ENCODE results near the gene AP3B1.

The AP3B1 gene

DNA sequence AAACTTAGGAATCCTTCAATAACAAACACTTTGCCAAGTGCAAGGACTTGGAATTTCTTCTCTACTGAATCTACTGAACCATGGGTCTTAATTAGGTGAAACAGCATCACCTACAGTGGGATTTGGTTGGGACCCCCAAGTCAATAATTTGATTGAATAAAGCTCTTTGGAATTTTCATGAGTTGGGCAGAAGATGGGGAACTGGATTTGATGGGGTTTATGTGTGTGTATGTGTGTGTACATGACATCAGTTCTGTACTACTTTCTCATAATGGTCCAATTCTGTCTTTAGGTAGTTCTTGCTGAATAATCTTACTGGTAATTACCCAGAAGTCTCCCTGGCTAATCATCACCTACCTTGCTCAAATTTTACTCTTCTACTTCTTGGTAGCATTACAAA lies 319.9 kb downstream of the AP3B1 start:
- no peak for TF ChIP-seq EZH2 (IDR thresholded peaks at IDR 0.05; ENCODE audit: borderline replicate concordance, low read depth, low read length, severe bottlenecking)
- TF ChIP-seq, protein P1, sequence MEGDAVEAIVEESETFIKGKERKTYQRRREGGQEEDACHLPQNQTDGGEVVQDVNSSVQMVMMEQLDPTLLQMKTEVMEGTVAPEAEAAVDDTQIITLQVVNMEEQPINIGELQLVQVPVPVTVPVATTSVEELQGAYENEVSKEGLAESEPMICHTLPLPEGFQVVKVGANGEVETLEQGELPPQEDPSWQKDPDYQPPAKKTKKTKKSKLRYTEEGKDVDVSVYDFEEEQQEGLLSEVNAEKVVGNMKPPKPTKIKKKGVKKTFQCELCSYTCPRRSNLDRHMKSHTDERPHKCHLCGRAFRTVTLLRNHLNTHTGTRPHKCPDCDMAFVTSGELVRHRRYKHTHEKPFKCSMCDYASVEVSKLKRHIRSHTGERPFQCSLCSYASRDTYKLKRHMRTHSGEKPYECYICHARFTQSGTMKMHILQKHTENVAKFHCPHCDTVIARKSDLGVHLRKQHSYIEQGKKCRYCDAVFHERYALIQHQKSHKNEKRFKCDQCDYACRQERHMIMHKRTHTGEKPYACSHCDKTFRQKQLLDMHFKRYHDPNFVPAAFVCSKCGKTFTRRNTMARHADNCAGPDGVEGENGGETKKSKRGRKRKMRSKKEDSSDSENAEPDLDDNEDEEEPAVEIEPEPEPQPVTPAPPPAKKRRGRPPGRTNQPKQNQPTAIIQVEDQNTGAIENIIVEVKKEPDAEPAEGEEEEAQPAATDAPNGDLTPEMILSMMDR (IDR thresholded peaks at IDR 0.05; ENCODE audit: borderline replicate concordance, extremely low read depth, low read length, poor library complexity, severe bottlenecking), result no peak
- Histone ChIP-seq H3K27ac (ENCODE audit: low read length) (no peak overlapping the region), H3K4me3 (ENCODE audit: low read depth in 1 of 2, low read length in 2 of 2) (no peak overlapping the region), H4K20me1 (ENCODE audit: insufficient read depth, low read length) (no peaks in the 10 kb centered on the region), H3K79me2 (ENCODE audit: insufficient read depth, low read length) (no peaks in the 10 kb centered on the region), H3K36me3 (ENCODE audit: insufficient read depth, low read length) (no peaks in the 10 kb centered on the region), H3K9me3 (ENCODE audit: insufficient read depth, low read length, severe bottlenecking) (no peaks in the 10 kb centered on the region), H2AFZ (ENCODE audit: low read depth, low read length) (no peak overlapping the region), H3K27me3 (ENCODE audit: insufficient read depth, low read length, poor library complexity) (no peaks in the 10 kb centered on the region), H3K4me2 (ENCODE audit: insufficient read depth, low read length) (no peak overlapping the region), H3K4me1 (ENCODE audit: insufficient read depth, low read length) (no peaks in the 10 kb centered on the region), H3K9ac (ENCODE audit: low read depth, low read length) (no peak overlapping the region)
- ATAC-seq (ENCODE audit: insufficient read depth, low read depth), result no peak
- DNase-seq, result no peak

DNA sequence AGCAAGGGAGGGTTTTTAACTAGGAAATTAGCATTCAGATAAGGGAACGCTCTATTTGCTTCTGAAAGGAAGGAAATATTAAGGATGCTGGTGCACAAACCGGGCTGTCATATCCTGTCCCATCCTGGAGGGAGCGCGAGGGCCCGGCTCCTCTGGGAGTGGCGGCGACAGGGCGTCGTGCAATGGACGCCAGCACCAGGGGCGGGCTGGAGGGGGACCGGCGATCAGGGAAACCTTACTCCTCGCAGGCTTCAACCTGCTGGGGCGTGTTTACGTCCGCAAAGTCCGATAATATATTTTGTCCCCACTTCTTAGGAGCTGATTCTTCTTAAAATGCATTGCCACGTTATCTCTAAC lies 321.3 kb downstream of the AP3B1 start:
- no peak for DNase-seq
- TF ChIP-seq, protein P1 (IDR thresholded peaks at IDR 0.05; ENCODE audit: borderline replicate concordance, extremely low read depth, low read length, poor library complexity, severe bottlenecking), result no peak
- no peak for TF ChIP-seq EZH2 (IDR thresholded peaks at IDR 0.05; ENCODE audit: borderline replicate concordance, low read depth, low read length, severe bottlenecking)
- Histone ChIP-seq H3K4me1 (ENCODE audit: insufficient read depth, low read length) (no peaks in the 10 kb centered on the region), H3K36me3 (ENCODE audit: insufficient read depth, low read length) (no peaks in the 10 kb centered on the region), H2AFZ (ENCODE audit: low read depth, low read length) (no peak overlapping the region), H3K4me3 (ENCODE audit: low read depth in 1 of 2, low read length in 2 of 2) (no peak overlapping the region), H4K20me1 (ENCODE audit: insufficient read depth, low read length) (no peaks in the 10 kb centered on the region), H3K27ac (ENCODE audit: low read length) (no peak overlapping the region), H3K79me2 (ENCODE audit: insufficient read depth, low read length) (no peaks in the 10 kb centered on the region), H3K4me2 (ENCODE audit: insufficient read depth, low read length) (no peak overlapping the region), H3K9me3 (ENCODE audit: insufficient read depth, low read length, severe bottlenecking) (no peaks in the 10 kb centered on the region), H3K9ac (ENCODE audit: low read depth, low read length) (no peak overlapping the region), H3K27me3 (ENCODE audit: insufficient read depth, low read length, poor library complexity) (no peaks in the 10 kb centered on the region)
- no peak for ATAC-seq (ENCODE audit: insufficient read depth, low read depth)

DNA sequence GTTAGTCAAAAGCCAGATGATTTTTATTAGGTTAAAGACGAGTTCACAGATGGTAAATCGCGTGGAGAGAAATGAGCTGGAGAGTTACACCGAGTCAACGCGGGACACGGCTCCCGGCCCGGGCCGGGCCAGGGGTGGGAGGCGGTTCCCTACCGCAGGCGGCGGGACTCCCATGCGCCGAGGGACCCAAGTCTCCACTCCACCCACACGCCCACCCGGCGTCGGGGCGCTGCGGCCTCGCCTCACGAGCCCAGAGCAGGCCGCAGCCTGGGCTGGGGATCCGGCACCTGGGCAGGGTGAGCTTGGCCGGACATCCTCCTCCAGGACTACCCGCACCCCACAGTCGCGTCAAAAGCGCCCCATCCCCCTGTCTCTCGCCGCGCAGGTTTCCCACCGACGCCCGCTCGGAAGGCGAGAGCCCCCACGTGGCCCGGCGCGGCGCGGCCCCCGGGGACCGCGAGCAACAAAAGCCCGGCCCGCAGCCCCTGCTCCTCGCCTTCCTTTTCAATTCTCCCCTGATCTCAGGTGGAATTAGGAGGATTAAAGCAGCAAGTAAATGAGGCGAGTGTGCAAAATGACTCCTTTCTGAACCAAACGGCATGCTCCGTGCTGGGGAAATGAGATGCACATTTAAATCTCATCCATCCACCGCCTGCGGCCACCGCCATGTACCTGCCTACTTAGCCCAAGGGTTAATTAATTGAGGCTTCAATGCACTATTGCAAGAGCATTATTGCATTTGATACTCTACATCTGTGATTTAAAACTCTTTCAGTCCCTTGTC lies 321.8 kb downstream of the AP3B1 start:
- Histone ChIP-seq H3K9me3 (ENCODE audit: insufficient read depth, low read length, severe bottlenecking) (no peaks in the 10 kb centered on the region), H3K9ac (ENCODE audit: low read depth, low read length) (no peak overlapping the region), H3K4me1 (ENCODE audit: insufficient read depth, low read length) (no peaks in the 10 kb centered on the region), H3K79me2 (ENCODE audit: insufficient read depth, low read length) (no peaks in the 10 kb centered on the region), H3K36me3 (ENCODE audit: insufficient read depth, low read length) (no peaks in the 10 kb centered on the region), H4K20me1 (ENCODE audit: insufficient read depth, low read length) (no peaks in the 10 kb centered on the region), H3K27ac (ENCODE audit: low read length) (no peak overlapping the region), H3K4me3 (ENCODE audit: low read depth in 1 of 2, low read length in 2 of 2) (no peak overlapping the region), H3K27me3 (ENCODE audit: insufficient read depth, low read length, poor library complexity) (no peaks in the 10 kb centered on the region), H2AFZ (ENCODE audit: low read depth, low read length) (no peak overlapping the region), H3K4me2 (ENCODE audit: insufficient read depth, low read length) (no peak overlapping the region)
- TF ChIP-seq, protein P1 (IDR thresholded peaks at IDR 0.05; ENCODE audit: borderline replicate concordance, extremely low read depth, low read length, poor library complexity, severe bottlenecking), result no peak
- TF ChIP-seq EZH2 (IDR thresholded peaks at IDR 0.05; ENCODE audit: borderline replicate concordance, low read depth, low read length, severe bottlenecking), result no peak
- DNase-seq (no peak), ATAC-seq (ENCODE audit: insufficient read depth, low read depth) (no peak)
